ENCODE measurements around the gene PRLR. TPM values are rescaled to one million over a fixed set of nuclear protein-coding genes. Genes with fewer than 3 reads are reported as not detected.

Gene PRLR
- total RNA-seq, 1 donor from 2014 or later, result under 0.01 TPM

GRCh38 chr5:35089334-35090314 lies 140.7 kb downstream of the PRLR start:
- DNase-seq (ENCODE audit: low read depth in 2 of 2), result peak; percentile 25 to 44

- DNase-seq (ENCODE audit: low read depth in 2 of 2), result no peak
These were observed 142.3 kb downstream of the PRLR start for GRCh38 chr5:35087991-35088390.

GRCh38 chr5:35083150-35083549 lies 147.1 kb downstream of the PRLR start:
- no peak for DNase-seq (ENCODE audit: low read depth in 2 of 2)

- DNase-seq (ENCODE audit: low read depth in 2 of 2), result no peak
These were observed 147.8 kb downstream of the PRLR start for GRCh38 chr5:35082530-35082929.

GRCh38 chr5:35081134-35081533 lies 149.2 kb downstream of the PRLR start:
- DNase-seq (ENCODE audit: low read depth in 2 of 2), result no peak

- no peak for DNase-seq (ENCODE audit: low read depth in 2 of 2)
These were observed 157.1 kb downstream of the PRLR start for GRCh38 chr5:35073160-35073559.

- no peak for DNase-seq (ENCODE audit: low read depth in 2 of 2)
These were observed 161.1 kb downstream of the PRLR start for GRCh38 chr5:35069188-35069587.

DNA sequence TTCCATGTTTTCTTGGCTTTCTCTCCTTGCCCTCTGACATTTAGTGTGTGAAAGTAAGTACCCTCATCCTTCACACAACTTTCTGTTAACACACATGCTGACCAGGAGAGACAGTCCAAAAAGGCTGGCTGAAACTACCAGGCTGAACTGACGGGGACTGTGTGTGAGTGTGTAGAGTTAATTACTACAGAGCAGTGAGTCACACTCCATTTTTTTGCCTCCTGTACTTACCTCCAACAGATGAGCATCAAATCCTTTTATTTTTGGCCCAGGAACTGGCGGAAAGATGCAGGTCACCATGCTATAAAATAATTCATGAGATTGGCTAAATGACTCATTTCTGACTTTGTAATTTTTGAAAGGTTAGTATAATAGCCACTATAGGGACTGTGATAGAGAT lies 162.3 kb downstream of the PRLR start:
- DNase-seq (ENCODE audit: low read depth in 2 of 2), result no peak

DNA sequence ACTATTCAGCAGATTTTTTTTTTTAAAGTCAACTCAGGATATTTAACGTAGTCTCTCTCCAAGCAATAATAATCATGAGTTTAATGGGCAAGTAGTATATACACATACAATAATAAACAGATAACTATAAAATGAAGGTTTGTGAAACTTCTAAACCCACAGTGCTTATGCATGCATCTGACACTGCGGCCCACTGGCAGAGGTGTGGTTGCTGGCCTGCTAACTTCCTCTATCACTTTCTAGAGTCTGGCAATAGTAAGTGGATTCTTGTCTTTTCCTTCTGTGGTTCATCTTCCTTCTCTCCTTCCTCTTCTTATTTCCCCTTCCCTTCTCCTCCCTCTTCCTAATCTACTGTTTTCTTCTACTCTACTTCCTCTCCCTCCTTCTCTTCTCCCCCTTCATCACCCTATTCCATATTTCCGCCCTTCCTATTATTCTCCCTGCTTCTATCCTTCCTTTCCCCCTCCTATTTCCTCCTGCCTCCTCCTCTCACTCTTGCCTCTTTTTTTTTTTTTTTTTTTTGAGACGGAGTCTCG lies 164.0 kb downstream of the PRLR start:
- no peak for DNase-seq (ENCODE audit: low read depth in 2 of 2)

GRCh38 chr5:35063414-35063813 lies 166.9 kb downstream of the PRLR start:
- DNase-seq (ENCODE audit: low read depth in 2 of 2), result no peak

GRCh38 chr5:35061211-35061770 lies 169.0 kb downstream of the PRLR start:
- no peak for DNase-seq (ENCODE audit: low read depth in 2 of 2)

DNA sequence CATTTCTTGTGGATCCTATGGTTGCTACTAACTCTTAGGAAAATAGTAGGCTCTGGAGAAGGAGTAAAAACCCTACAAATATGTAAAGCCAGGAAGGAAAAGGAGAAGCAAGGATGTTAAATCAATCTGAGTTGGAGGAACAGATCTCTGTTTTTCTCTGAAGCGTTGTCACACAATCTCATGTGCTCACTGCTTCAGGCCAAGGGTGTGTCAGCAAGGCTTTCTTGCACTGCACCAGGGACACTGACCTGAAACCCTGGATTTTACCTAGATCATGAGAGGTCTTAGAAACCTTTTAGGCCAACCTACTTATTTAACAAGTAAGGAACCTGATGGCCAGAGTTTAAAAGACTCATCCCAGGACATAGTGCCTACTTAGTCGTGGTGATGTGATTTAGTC lies 170.1 kb downstream of the PRLR start:
- DNase-seq (ENCODE audit: low read depth in 2 of 2), result no peak

DNA sequence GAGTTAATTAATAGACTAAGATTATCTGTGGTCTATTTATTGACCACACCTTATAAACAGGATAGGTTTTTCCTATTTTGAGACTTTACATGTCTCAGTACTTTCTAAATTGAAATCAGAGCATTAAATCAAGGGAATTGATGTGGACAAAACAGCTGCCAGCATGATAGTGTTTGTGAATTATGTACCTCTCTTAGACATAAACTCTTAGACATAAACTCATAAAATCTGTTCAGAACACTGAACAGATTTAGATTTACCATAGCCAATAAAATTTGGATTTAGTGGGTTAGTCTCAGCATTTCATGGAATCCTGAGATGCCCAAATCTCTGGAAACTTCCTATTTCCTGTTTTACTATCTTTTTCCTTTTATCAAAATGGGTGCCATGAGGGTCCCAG lies 171.0 kb downstream of the PRLR start:
- no peak for DNase-seq (ENCODE audit: low read depth in 2 of 2)

DNA sequence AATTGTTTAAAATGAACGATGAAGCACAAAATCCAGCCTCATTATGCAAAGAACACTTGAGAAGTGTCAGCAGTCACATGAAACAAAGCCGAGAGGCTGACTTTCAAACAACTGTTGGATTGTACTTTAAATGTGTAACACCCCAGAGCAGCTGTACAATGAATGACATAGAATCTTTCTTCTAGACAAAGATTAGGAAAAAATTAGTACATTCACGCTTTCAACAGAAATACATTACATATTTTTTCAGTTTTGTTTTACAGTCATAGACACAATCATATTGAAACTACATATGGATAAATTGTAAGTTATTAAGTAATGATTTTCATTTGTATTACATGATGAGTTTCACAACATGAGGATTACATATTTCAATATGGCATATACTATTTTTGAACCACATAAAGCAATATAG lies 171.9 kb downstream of the PRLR start:
- no peak for DNase-seq (ENCODE audit: low read depth in 2 of 2)

- DNase-seq (ENCODE audit: low read depth in 2 of 2), result no peak
These were observed 173.6 kb downstream of the PRLR start for GRCh38 chr5:35056686-35057085.

DNA sequence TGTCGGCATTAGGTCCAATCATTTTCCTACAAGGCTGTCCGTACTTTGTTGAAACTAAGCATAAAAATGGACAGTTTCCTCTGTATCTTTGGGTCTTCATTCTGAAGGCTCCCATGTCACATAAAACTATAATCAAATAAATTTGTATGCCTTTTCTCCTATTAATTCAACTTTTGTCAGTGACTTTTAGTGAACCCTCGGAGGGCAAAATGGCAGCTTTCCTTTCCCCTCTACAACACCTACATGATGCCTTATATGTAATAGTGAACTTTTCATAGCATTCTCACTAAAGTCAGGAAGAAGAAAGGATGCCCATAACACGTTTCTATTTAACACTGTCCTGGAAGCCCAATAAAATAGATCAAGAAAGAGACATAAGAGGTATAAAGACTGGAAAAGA lies 177.4 kb downstream of the PRLR start:
- DNase-seq (ENCODE audit: low read depth in 2 of 2), result no peak

GRCh38 chr5:35050541-35051126 lies 179.7 kb downstream of the PRLR start:
- DNase-seq (ENCODE audit: low read depth in 2 of 2), result no peak

- DNase-seq (ENCODE audit: low read depth in 2 of 2), result no peak
These were observed 181.4 kb downstream of the PRLR start for GRCh38 chr5:35048910-35049309.

GRCh38 chr5:35047785-35048404 lies 182.4 kb downstream of the PRLR start, which contains the start of gene AGXT2:
Gene AGXT2 (minus strand): TSS chr5:35047949. CDS start chr5:35047892, 57 bp downstream.
- DNase-seq (ENCODE audit: low read depth in 2 of 2), result no peak

DNA sequence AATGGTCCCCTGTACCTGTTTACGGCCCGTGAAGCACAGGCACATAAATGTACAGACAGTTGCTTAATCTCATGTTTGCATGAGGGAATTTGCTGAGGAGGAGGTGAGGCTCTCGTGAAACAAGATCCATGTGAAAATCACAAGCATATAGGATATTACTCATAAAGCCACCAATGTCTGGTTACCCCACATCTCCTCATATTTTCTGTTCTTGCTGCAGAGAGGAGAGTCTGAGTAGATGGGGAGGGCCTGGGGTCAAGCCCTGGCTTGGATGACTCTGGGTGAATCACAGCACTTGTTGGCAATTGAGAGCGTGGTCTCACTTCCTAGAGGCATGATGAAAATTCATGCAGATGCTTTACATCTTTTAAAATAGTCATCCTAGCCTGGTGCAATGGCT lies 183.5 kb downstream of the PRLR start:
- DNase-seq (ENCODE audit: low read depth in 2 of 2), result no peak

DNA sequence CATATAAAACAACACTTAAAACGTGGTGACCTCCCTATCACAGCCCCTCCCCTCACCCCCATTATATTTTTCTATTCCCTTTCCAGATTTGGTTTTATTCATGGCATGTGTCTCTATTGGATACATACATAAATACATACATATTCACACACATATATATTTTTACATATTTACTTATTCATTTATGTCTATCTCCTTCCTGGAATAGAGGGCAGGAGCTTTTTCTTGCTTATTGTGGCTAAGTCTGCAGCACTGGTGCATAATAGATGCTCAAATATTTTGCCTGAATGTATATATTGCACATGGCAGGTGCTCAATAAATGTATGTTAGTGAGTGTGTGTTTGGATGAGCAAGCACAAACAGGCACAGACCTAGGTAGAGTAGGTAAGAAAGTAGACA lies 185.0 kb downstream of the PRLR start:
- DNase-seq (ENCODE audit: low read depth in 2 of 2), result no peak

GRCh38 chr5:35044649-35045048 lies 185.6 kb downstream of the PRLR start:
- DNase-seq (ENCODE audit: low read depth in 2 of 2), result no peak
